Fibroblast of mammary gland (primary cell): ENCODE data around the gene ACTN3.
"Not testable (repeated sequence)": the region's sequence is repeated elsewhere in the genome, so short reads cannot be mapped to it uniquely, and the experiment has no call there.

ENCODE experiments used
- DNase-seq: peaks from one replicate; pipeline ENCODE4 v3.0.0-alpha.2; 2010; ENCODE audit warnings: low read depth
- H3K4me3 ChIP-seq: 2 replicates; pipeline ENCODE4 v1.5.1; 2011; ENCODE audit warnings: low read depth, mild to moderate bottlenecking, low read length, moderate library complexity; ENCODE audit not compliant: control insufficient read depth
- TF ChIP-seq, protein P1 (sequence below): conservative IDR thresholded peaks from 2 replicates; pipeline ENCODE4 v1.5.1; 2011; ENCODE audit warnings: low read depth, low read length, inconsistent platforms; ENCODE audit not compliant: control insufficient read depth, insufficient read depth

The ACTN3 gene

DNA sequence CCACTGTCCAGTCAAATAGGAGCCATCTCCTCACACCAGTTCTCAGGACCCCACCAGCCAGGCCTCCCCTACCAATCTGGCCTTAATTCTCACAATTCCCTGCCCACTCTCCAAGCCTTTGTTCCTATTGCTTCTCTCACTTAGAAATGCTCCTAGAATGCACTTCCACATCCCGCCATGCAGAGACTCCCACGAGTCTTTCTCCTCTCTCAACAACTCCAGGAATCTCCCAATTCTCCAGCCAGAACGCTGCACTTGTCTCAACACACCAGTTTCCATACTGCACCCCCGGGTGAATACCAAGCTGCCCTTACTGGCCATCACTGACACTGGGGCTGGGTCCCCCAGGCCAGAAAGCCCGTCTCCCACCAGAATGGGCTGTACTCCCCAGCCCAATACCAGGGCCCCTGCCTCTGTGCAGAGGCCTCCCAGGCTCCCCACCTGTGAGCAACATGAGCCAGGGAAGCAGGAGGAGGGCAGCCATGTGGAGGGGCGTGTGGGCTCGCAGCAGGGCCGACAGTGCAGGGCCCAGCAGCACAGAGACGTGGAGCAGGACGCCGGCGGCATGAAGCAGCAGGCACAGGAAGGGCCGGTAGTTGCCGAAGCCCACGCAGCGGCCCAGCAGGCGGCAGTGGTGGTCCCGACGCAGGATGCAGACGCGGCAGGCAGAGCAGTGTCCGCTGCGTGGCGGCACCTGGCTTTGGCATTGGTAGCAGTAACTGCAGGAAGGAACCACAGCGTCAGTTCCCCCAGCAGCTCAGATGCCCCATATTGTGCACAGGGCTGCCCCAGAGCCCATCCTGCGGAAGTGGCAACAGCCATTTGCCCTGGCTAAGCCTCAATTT lies 3.2 kb upstream of the ACTN3 start:
- DNase-seq: peak; percentile 43
- no peak overlapping the region for H3K4me3 ChIP-seq
- TF ChIP-seq, protein P1, sequence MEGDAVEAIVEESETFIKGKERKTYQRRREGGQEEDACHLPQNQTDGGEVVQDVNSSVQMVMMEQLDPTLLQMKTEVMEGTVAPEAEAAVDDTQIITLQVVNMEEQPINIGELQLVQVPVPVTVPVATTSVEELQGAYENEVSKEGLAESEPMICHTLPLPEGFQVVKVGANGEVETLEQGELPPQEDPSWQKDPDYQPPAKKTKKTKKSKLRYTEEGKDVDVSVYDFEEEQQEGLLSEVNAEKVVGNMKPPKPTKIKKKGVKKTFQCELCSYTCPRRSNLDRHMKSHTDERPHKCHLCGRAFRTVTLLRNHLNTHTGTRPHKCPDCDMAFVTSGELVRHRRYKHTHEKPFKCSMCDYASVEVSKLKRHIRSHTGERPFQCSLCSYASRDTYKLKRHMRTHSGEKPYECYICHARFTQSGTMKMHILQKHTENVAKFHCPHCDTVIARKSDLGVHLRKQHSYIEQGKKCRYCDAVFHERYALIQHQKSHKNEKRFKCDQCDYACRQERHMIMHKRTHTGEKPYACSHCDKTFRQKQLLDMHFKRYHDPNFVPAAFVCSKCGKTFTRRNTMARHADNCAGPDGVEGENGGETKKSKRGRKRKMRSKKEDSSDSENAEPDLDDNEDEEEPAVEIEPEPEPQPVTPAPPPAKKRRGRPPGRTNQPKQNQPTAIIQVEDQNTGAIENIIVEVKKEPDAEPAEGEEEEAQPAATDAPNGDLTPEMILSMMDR: peak; percentile 39

DNA sequence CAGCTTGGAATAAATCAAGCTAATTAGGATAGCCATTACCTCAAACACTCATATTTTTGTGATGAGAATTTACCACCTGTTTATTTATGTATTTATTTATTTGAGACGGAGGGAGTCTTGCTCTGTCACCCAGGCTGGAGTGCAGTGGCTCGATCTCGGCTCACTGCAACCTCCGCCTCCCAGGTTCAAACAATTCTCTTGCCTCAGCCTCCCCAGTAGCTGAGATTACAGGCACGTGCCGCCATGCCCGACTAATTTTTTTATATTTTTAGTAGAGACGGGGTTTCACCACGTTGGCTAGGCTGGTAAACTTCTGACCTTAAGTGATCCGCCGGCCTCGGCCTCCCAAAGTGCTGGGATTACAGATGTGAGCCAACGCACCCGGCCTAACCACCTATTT lies 1.8 kb upstream of the ACTN3 start:
- peak overlapping the region; percentile 68 for H3K4me3 ChIP-seq
- not testable (repeated sequence) for DNase-seq

DNA sequence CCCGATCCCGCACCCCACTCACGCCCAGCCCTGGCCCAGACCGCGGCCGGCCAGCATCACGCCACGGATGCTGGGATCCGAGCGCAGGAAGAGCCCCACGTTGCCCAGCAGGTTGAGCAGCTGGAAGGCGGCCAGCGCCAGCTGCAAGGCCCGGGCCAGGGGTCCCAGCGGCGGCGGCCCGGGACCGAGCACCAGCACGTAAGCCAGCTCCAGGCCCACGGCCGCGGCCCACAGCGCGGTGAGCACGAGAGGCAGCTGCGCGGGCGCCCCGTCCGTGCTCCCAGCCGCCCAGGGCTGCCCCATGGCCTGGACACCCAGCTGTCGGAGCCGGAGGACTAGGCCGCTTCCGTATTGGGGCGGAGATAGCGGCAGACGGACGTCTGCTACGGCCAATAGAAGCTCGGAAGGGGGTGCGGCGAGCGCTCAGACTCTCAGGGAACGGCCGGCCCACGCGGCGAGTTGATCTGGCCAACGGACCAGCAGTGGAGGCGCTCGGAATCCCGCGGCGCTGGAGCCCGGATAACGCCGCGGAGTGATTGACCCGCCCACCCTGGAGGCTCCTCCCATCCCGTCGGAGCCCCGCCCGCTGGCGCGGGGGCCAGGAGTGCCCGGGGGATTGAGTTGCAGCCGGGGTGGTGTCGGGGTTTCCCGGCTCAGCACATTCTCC lies 869 bp upstream of the ACTN3 start, which contains the start of gene ZDHHC24:
Gene ZDHHC24 (minus strand): TSS at position 348 of the 667 bp plus-strand sequence. CDS start 45 bp downstream, at position 303.
- H3K4me3 ChIP-seq: peak within 1 kb of the TSS; percentile 68
- peak; percentile 95 for DNase-seq
- TF ChIP-seq, protein P1: no peak

DNA sequence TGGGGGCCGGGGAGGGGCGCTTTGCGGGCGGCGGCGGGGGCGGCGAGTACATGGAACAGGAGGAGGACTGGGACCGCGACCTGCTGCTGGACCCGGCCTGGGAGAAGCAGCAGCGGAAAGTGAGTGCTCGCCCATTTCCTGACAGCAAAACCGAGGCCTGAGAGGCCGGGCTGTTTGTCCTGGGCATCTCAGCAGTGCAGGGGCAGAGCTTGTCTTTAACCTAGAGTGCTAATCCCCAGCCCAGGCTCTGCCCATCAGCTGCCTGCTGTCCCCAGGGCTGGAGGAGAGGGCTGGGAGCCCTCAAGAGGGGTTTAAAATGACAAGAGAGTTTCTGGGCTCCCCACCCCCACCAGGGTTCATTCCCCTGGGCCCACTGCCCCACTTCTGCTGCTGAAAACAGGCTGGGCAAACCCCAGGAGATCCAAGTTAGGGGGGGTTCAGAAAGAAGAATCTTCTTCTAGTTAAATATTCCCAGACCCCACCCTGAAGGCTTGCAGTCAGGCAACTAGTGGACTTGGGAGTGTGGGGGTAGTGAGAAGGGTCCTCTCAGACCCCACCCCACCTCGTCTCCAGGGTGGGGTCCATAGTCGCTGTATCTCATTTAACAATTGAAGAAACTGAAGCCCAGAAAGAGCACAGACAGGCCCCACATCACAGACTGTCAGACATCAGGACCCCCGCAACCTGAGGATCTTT lies 411 bp downstream of the ACTN3 start:
- TF ChIP-seq, protein P1: no peak
- DNase-seq: no peak
- peak overlapping the region; percentile 68 for H3K4me3 ChIP-seq

DNA sequence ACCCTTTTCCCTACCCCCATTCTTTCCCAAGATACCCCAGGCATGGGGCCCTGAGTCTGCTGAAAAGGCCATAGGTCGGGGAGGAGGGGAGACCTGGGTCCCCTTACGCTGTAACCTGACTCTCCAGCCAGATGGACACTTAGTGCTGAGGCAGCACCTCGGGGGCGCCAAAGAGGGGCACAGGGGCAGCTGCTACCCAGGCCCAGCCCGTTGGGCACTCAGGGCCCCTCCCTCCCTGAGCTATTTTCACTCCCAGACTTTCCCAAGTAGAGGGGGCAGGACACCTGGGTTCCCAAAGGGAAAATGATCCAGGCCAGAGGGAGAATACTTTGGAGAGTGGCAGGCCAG lies 933 bp downstream of the ACTN3 start:
- H3K4me3 ChIP-seq: no peak overlapping the region
- no peak for DNase-seq
- TF ChIP-seq, protein P1: no peak

DNA sequence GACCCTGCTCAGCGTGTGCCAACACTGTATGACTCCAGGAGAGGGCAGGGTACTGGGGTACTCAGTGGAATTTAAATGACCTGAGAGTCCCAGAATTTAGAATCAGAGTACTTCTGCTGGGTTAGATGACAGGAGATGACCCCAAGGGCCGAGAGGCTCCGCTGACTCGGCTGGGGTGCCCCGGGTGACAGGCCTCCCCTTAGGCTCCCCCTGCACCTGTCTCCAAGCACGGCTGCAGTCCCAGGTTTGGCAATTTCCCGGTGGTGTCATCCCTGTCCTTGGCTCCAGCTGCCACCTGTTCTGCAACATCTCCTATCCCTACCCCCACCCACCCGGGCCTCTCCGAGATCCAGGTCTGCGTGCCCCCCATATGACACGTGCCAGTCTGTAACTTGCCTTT lies 1.3 kb downstream of the ACTN3 start:
- no peak for DNase-seq
- H3K4me3 ChIP-seq: no peak overlapping the region
- TF ChIP-seq, protein P1: no peak
